NCI-H1105 (cell line): ENCODE measurements around the gene CYFIP1.
"Not testable (repeated sequence)": the region's sequence is repeated elsewhere in the genome, so short reads cannot be mapped to it uniquely, and the experiment has no call there.

Experiments used
- DNase-seq: peaks from one replicate; lab custom pipeline; 2025; lab: John Stamatoyannopoulos, UW

CYFIP1 gene

GRCh38 chr15:22980189-22981050 lies at the start of gene CYFIP1:
Gene CYFIP1 (minus strand): TSS chr15:22980368. CDS start chr15:22947285, 33,083 bp downstream.
- peak; percentile 6 for DNase-seq

- DNase-seq, result no peak
Measured at GRCh38 chr15:23026218-23026617, 46.0 kb upstream of the CYFIP1 start.

- no peak for DNase-seq
Measured at GRCh38 chr15:23022156-23022555, 42.0 kb upstream of the CYFIP1 start.

- DNase-seq, result no peak
Measured at GRCh38 chr15:23014394-23015000, 34.3 kb upstream of the CYFIP1 start.

DNA sequence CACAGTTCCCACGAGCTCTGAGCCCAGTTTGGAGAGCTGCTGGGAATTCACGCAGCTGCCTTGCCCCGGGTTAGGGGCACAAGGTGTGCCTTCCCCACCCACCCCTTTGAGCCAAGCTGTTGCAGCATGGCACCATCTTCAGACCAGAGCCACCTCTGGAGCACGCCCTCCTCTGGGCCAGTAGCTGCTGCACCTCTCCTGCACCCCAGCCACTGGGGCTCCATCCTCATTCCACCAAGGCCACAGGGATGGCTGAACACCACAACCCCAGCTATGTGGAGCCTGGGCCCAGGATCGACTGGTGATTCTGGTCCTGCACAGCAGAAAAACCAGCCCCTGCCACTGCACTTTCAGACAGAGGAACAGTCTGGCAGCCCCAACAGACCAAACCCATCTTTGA lies 33.5 kb upstream of the CYFIP1 start:
- DNase-seq, result no peak

DNA sequence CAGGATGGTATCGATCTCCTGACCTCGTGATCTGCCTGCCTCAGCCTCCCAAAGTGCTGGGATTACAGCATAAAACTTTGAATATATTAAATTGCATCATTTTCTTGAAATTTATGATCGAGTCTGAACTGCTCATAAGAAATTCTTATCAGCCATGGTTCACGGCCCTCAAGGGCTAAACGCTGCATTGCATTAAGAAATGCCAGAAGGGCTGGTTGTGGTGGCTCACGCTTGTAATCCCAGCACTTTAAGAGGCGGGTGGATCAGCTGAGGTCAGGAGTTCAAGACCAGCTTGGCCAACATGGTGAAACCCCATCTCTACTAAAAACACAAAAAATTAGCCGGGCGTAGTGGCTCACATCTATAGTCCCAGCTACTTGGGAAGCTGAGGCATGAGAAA lies 32.4 kb upstream of the CYFIP1 start:
- DNase-seq, result not testable (repeated sequence)

- no peak for DNase-seq
Measured at GRCh38 chr15:23003736-23004135, 23.6 kb upstream of the CYFIP1 start.

GRCh38 chr15:23002920-23003319 lies 22.8 kb upstream of the CYFIP1 start:
- DNase-seq, result no peak

- DNase-seq, result no peak
Measured at GRCh38 chr15:22995795-22996194, 15.6 kb upstream of the CYFIP1 start.

- no peak for DNase-seq
Measured at GRCh38 chr15:22992024-22992326, 11.8 kb upstream of the CYFIP1 start.

DNA sequence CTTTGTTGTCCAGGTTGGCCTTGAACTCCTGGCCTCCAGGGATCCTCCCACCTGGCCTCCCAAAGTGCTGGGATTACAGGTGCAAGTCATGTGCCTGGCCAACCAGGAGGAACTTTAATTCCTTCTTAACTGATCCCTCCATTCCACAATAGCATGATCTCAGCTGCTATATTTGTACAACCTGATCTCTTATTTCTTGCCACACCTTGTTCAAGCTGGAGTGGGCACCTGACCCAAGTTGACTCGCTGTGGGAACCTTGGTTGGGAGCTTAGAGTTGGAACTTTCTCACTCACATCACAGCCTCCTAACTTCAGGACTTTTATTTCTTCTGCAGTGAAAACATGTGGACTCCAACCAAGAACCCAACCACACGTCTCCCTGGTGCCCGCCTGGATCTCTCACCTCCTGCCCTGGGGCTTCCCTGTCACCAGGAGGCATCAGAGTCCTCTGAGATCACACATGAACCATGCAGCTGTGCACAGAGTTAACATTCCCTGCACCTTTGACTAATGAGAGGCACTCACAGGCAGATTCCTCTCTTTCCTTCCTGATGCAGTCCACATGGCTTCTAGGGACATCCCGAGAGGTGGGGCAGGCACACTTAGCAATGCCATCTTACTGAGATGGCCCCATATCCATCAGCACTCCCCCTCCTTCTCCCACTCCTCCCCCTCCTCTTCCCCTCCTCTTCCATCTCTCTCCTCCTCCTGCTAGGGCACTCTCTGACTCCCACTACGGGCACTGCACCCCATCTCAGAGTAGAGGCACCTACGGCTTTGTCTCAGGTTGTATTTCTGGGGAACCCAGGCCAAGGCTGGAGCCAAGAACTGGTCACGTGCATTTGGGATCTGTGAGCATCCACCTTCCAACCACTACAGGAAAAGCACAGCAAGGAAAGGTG lies 9.7 kb upstream of the CYFIP1 start:
- no peak for DNase-seq

- no peak for DNase-seq
Measured at GRCh38 chr15:22988811-22989210, 8.6 kb upstream of the CYFIP1 start.

DNA sequence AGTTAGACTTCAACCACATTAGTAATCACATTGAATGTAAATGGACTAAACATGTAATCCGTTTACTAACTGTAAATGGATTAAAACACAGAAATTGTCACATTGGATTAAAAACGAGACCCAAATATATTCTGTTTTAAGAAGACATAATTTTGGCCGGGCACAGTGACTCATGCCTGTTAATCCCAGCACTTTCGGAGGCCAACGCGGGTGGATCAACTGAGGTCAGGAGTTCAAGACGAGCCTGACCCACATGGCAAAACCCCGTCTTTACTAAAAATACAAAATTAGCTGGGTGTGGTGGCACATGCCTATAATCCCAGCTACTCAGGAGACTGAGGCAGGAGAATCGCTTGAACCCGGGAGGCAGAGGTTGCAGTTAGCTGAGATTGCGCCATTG lies 1.8 kb upstream of the CYFIP1 start:
- not testable (repeated sequence) for DNase-seq

- no peak for DNase-seq
Measured at GRCh38 chr15:22981051-22981840, 1.1 kb upstream of the CYFIP1 start.

DNA sequence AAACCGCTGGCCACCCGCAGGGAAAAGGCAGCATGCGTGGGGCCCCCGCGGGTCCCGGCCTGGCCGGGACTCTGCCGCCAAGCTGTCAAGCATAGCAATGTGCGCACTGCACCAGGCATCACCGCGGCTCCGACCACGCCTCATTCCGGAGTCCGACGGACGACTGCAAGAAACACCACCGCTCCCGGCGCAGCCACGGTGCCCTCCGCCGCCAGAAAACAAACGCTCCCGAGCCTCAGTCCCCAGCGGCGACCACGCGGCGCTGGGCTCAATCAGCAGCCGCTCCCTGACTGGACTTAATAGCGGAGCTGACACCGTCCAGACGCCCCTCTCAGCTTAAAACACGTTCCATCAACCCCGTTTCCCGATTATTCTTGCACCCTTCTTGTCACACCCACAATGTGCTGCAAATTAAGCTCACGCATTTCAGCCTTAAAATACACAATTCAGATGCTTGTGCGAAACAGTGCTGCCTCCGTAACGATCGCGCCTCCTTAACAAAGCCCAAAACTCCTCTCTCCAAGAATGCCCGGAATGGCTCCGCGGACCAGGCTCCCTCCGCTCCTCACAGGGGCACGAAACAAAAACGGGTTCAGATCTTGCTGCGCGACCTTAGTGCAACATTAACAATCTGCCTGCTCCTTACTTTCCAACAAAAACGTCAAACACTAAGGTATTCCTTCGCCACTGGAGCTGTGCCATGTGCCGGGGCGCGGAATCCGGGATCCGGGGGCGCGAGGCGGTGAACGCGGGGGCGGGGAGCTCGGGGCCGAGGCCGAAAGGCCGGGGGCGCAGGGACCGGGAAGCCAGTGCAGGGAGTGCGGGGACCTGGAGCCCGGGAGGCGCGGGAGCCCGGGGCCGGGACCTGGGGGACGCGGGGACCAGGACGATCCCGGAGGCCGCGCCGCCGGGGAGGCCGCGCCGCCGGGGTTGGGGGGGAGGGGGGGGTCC lies 655 bp downstream of the CYFIP1 start:
- peak; percentile 3 for DNase-seq

GRCh38 chr15:22978691-22979237 lies 1.4 kb downstream of the CYFIP1 start:
- no peak for DNase-seq

- no peak for DNase-seq
Measured at GRCh38 chr15:22974745-22975144, 5.4 kb downstream of the CYFIP1 start.

DNA sequence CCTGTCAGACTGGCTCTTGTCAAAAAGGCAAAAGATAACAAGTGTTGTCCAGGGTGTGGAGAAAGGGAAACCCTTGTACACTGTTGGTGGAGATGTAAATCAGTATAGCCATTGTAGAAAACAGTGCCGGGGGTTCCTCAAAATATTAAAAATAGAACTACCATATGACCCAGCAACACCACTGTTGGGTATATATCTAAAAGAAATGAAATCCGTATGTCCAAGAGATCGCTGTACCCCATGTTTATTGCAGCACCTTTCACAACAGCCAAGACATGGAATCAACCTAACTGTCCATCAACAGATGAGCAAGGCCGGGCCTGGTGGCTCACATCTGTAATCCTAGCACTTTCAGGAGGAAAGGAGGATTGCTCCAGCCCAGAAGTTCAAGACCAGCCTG lies 6.2 kb downstream of the CYFIP1 start:
- no peak for DNase-seq

GRCh38 chr15:22973286-22973685 lies 6.9 kb downstream of the CYFIP1 start:
- no peak for DNase-seq

- no peak for DNase-seq
Measured at GRCh38 chr15:22969489-22969888, 10.7 kb downstream of the CYFIP1 start.
